Measurements from ENCODE around the gene TRA2A. TPM values are rescaled to one million over a fixed set of nuclear protein-coding genes. Genes with fewer than 3 reads are reported as not detected.
A peak's percentile ranks its signal among the peaks of the same experiment; 100 is the strongest.
"Not testable (repeated sequence)": the region's sequence is repeated elsewhere in the genome, so short reads cannot be mapped to it uniquely, and the experiment has no call there.

TRA2A gene
- total RNA-seq, 2 experiments from 2014 or later = 108 to 113 TPM

GRCh38 chr7:23494009-23494408 lies 37.8 kb downstream of the TRA2A start:
- peaks cover 5% of the 10 kb centered on the region for H3K4me1 Mint-ChIP-seq (ENCODE audit: low read depth)
- no peaks in the 10 kb centered on the region for H3K27me3 Mint-ChIP-seq (ENCODE audit: low read depth)
- ChIA-PET POLR2A (no interaction called here), CTCF (no interaction called here)
- H3K36me3 Mint-ChIP-seq (ENCODE audit: low read depth) = peaks cover 5% of the 10 kb centered on the region
- H3K27ac Mint-ChIP-seq = no peak overlapping the region
- H3K4me3 Mint-ChIP-seq = no peak overlapping the region
- no peak for DNase-seq
- H3K9me3 Mint-ChIP-seq (ENCODE audit: insufficient read depth) = no peaks in the 10 kb centered on the region
- ATAC-seq = no peak

GRCh38 chr7:23491502-23491901 lies 40.3 kb downstream of the TRA2A start:
- CTCF ChIA-PET = no interaction called here
- no peak overlapping the region for H3K27ac Mint-ChIP-seq

GRCh38 chr7:23490357-23491135 lies 41.2 kb downstream of the TRA2A start:
- Mint-ChIP-seq H3K9me3 (ENCODE audit: insufficient read depth) (no peaks in the 10 kb centered on the region), H3K27me3 (ENCODE audit: low read depth) (no peaks in the 10 kb centered on the region), H3K4me1 (ENCODE audit: low read depth) (peaks cover 5% of the 10 kb centered on the region), H3K27ac (peak overlapping the region; percentile 89), H3K4me3 (peak overlapping the region; percentile 83), H3K36me3 (ENCODE audit: low read depth) (no peaks in the 10 kb centered on the region)
- ChIA-PET POLR2A (interaction anchor here (0.9 to 1.7 kb wide), 7 partner anchors 11 to 56 kb away, joined by 3 to 5 read pairs (median 3); no protein-coding TSS in a partner anchor), CTCF (interaction anchor here (0.9 to 1.5 kb wide), 5 partner anchors 8 to 218 kb away, joined by 3 to 7 read pairs (median 3); no protein-coding TSS in a partner anchor)
- DNase-seq = peak; percentile 56
- peak; percentile 85 for ATAC-seq

More at GRCh38 chr7:23491502-23491901, 40.3 kb downstream of the TRA2A start:
- Mint-ChIP-seq H3K36me3 (ENCODE audit: low read depth) (no peaks in the 10 kb centered on the region), H3K27me3 (ENCODE audit: low read depth) (no peaks in the 10 kb centered on the region), H3K4me3 (peak overlapping the region; percentile 83), H3K4me1 (ENCODE audit: low read depth) (peaks cover 5% of the 10 kb centered on the region), H3K9me3 (ENCODE audit: insufficient read depth) (no peaks in the 10 kb centered on the region)
- DNase-seq (no peak), ATAC-seq (no peak)
- POLR2A ChIA-PET = interaction anchor here (1.1 to 1.7 kb wide), 3 partner anchors 12 to 49 kb away, joined by 3 to 5 read pairs (median 4); no protein-coding TSS in a partner anchor

- DNase-seq; CTCF ChIA-PET; H3K36me3 Mint-ChIP-seq (ENCODE audit: low read depth); POLR2A ChIA-PET; H3K9me3 Mint-ChIP-seq (ENCODE audit: insufficient read depth); H3K27ac Mint-ChIP-seq; ATAC-seq; H3K27me3 Mint-ChIP-seq (ENCODE audit: low read depth); H3K4me1 Mint-ChIP-seq (ENCODE audit: low read depth); H3K4me3 Mint-ChIP-seq: not testable (repeated sequence)
These were observed 43.1 kb downstream of the TRA2A start for GRCh38 chr7:23488714-23489113.

GRCh38 chr7:23487670-23488069 lies 44.1 kb downstream of the TRA2A start:
- POLR2A ChIA-PET = no interaction called here
- no peaks in the 10 kb centered on the region for H3K36me3 Mint-ChIP-seq (ENCODE audit: low read depth)
- H3K27me3 Mint-ChIP-seq (ENCODE audit: low read depth) = peaks cover 2% of the 10 kb centered on the region
- H3K9me3 Mint-ChIP-seq (ENCODE audit: insufficient read depth) = no peaks in the 10 kb centered on the region
- ATAC-seq (no peak), DNase-seq (no peak)
- H3K27ac Mint-ChIP-seq = no peak overlapping the region
- no peak overlapping the region for H3K4me3 Mint-ChIP-seq
- CTCF ChIA-PET = no interaction called here
- peaks cover 5% of the 10 kb centered on the region for H3K4me1 Mint-ChIP-seq (ENCODE audit: low read depth)

- H3K4me3 Mint-ChIP-seq = no peak overlapping the region
- H3K27ac Mint-ChIP-seq = no peak overlapping the region
- POLR2A ChIA-PET = no interaction called here
- H3K4me1 Mint-ChIP-seq (ENCODE audit: low read depth) = peaks cover 5% of the 10 kb centered on the region
- H3K27me3 Mint-ChIP-seq (ENCODE audit: low read depth) = peaks cover 11% of the 10 kb centered on the region
- H3K9me3 Mint-ChIP-seq (ENCODE audit: insufficient read depth) = no peaks in the 10 kb centered on the region
- H3K36me3 Mint-ChIP-seq (ENCODE audit: low read depth) = peaks cover 2% of the 10 kb centered on the region
- CTCF ChIA-PET = interaction anchor here (1.6 to 1.7 kb wide), 2 partner anchors 58 to 213 kb away, joined by 3 to 6 read pairs; no protein-coding TSS in a partner anchor
- ATAC-seq = no peak
- no peak for DNase-seq
These were observed 45.6 kb downstream of the TRA2A start for GRCh38 chr7:23486002-23486773.

GRCh38 chr7:23482686-23483085 lies 49.1 kb downstream of the TRA2A start:
- Mint-ChIP-seq H3K27ac (no peak overlapping the region), H3K36me3 (ENCODE audit: low read depth) (peaks cover 2% of the 10 kb centered on the region), H3K27me3 (ENCODE audit: low read depth) (peaks cover 23% of the 10 kb centered on the region), H3K4me3 (no peak overlapping the region), H3K4me1 (ENCODE audit: low read depth) (no peaks in the 10 kb centered on the region), H3K9me3 (ENCODE audit: insufficient read depth) (no peaks in the 10 kb centered on the region)
- ChIA-PET CTCF (interaction anchor here (1.0 to 1.4 kb wide), 2 partner anchors 10 to 210 kb away, joined by 3 read pairs; no protein-coding TSS in a partner anchor), POLR2A (no interaction called here)
- ATAC-seq (no peak), DNase-seq (no peak)

- peaks cover 3% of the 10 kb centered on the region for H3K36me3 Mint-ChIP-seq (ENCODE audit: low read depth)
- ATAC-seq = no peak
- H3K4me3 Mint-ChIP-seq = no peak overlapping the region
- ChIA-PET POLR2A (no interaction called here), CTCF (no interaction called here)
- no peaks in the 10 kb centered on the region for H3K9me3 Mint-ChIP-seq (ENCODE audit: insufficient read depth)
- no peak for DNase-seq
- H3K27ac Mint-ChIP-seq = no peak overlapping the region
- peaks cover 46% of the 10 kb centered on the region for H3K27me3 Mint-ChIP-seq (ENCODE audit: low read depth)
- peaks cover 12% of the 10 kb centered on the region for H3K4me1 Mint-ChIP-seq (ENCODE audit: low read depth)
These were observed 53.6 kb downstream of the TRA2A start for GRCh38 chr7:23477962-23478866.

- no peak for DNase-seq
- CTCF ChIA-PET = interaction anchor here (0.7 kb wide), 1 partner anchor 204 kb away, joined by 3 read pairs; no protein-coding TSS in a partner anchor
- no peak for ATAC-seq
- H3K27me3 Mint-ChIP-seq (ENCODE audit: low read depth) = peaks cover 48% of the 10 kb centered on the region
- POLR2A ChIA-PET = no interaction called here
- no peak overlapping the region for H3K27ac Mint-ChIP-seq
- H3K4me1 Mint-ChIP-seq (ENCODE audit: low read depth) = peaks cover 16% of the 10 kb centered on the region
- H3K4me3 Mint-ChIP-seq = no peak overlapping the region
- peaks cover 2% of the 10 kb centered on the region for H3K36me3 Mint-ChIP-seq (ENCODE audit: low read depth)
- H3K9me3 Mint-ChIP-seq (ENCODE audit: insufficient read depth) = no peaks in the 10 kb centered on the region
These were observed 54.7 kb downstream of the TRA2A start for GRCh38 chr7:23477157-23477499.

- POLR2A ChIA-PET = no interaction called here
- H3K4me1 Mint-ChIP-seq (ENCODE audit: low read depth) = peaks cover 17% of the 10 kb centered on the region
- H3K36me3 Mint-ChIP-seq (ENCODE audit: low read depth) = peaks cover 2% of the 10 kb centered on the region
- H3K27me3 Mint-ChIP-seq (ENCODE audit: low read depth) = peaks cover 50% of the 10 kb centered on the region
- CTCF ChIA-PET = interaction anchor here (0.7 kb wide), 1 partner anchor 204 kb away, joined by 3 read pairs; no protein-coding TSS in a partner anchor
- DNase-seq (no peak), ATAC-seq (no peak)
- no peaks in the 10 kb centered on the region for H3K9me3 Mint-ChIP-seq (ENCODE audit: insufficient read depth)
- no peak overlapping the region for H3K4me3 Mint-ChIP-seq
- H3K27ac Mint-ChIP-seq = no peak overlapping the region
These were observed 55.3 kb downstream of the TRA2A start for GRCh38 chr7:23476286-23477156.

- POLR2A ChIA-PET = no interaction called here
- peaks cover 25% of the 10 kb centered on the region for H3K4me1 Mint-ChIP-seq (ENCODE audit: low read depth)
- H3K27me3 Mint-ChIP-seq (ENCODE audit: low read depth) = peaks cover 49% of the 10 kb centered on the region
- no peak overlapping the region for H3K4me3 Mint-ChIP-seq
- DNase-seq (no peak), ATAC-seq (no peak)
- CTCF ChIA-PET = interaction anchor here (1.0 kb wide), 1 partner anchor 12 kb away, joined by 3 read pairs; no protein-coding TSS in a partner anchor
- no peak overlapping the region for H3K27ac Mint-ChIP-seq
- H3K9me3 Mint-ChIP-seq (ENCODE audit: insufficient read depth) = no peaks in the 10 kb centered on the region
- peaks cover 5% of the 10 kb centered on the region for H3K36me3 Mint-ChIP-seq (ENCODE audit: low read depth)
These were observed 56.3 kb downstream of the TRA2A start for GRCh38 chr7:23475576-23475839.
